ENCODE data around the gene ZNF217. TPM values are rescaled to one million over a fixed set of nuclear protein-coding genes. Genes with fewer than 3 reads are reported as not detected.

ZNF217 gene
- total and polyA plus RNA-seq, 2 experiments from 2014 or later: 4.7 to 32.4 TPM

GRCh38 chr20:53530440-53530839 is 63.2 kb downstream of the ZNF217 start:
- WGBS (ENCODE audit: low lambda C conversion rate, missing lambda C conversion rate): 84% methylated on average over 2 of the region's 2 CpGs

GRCh38 chr20:53529658-53530057 is 64.0 kb downstream of the ZNF217 start:
- Histone ChIP-seq H2AFZ (no peak overlapping the region), H3K79me2 (no peaks in the 10 kb centered on the region), H3K4me3 (no peak overlapping the region), H3K4me2 (no peak overlapping the region), H3K9me2 (replicated peaks; ENCODE audit: insufficient read depth) (no peaks in the 10 kb centered on the region), H3K9me3 (ENCODE audit: low read depth) (no peaks in the 10 kb centered on the region), H3K36me3 (replicated peaks; ENCODE audit: insufficient read depth, low read depth) (no peaks in the 10 kb centered on the region), H3K4me1 (ENCODE audit: insufficient read depth) (no peaks in the 10 kb centered on the region), H3K27me3 (no peaks in the 10 kb centered on the region), H3K27ac (no peak overlapping the region), H4K20me1 (ENCODE audit: insufficient read depth, poor library complexity, severe bottlenecking) (no peaks in the 10 kb centered on the region)
- TF ChIP-seq EZH2 (IDR thresholded peaks at IDR 0.05; ENCODE audit: borderline replicate concordance) (no peak), EZH2phosphoT487 (IDR thresholded peaks at IDR 0.05; ENCODE audit: low read depth, severe bottlenecking, unreplicated experiment) (no peak), CTCF (IDR thresholded peaks at IDR 0.05; ENCODE audit: poor library complexity) (no peak)
- 87% methylated on average over 5 of the region's 5 CpGs for WGBS (ENCODE audit: low lambda C conversion rate, missing lambda C conversion rate)
- DNase-seq (ENCODE audit: low spot score): no peak

More at GRCh38 chr20:53530440-53530839, 63.2 kb downstream of the ZNF217 start:
- TF ChIP-seq EZH2 (IDR thresholded peaks at IDR 0.05; ENCODE audit: borderline replicate concordance) (no peak), CTCF (IDR thresholded peaks at IDR 0.05; ENCODE audit: poor library complexity) (no peak), EZH2phosphoT487 (IDR thresholded peaks at IDR 0.05; ENCODE audit: low read depth, severe bottlenecking, unreplicated experiment) (no peak)
- Histone ChIP-seq H3K4me1 (ENCODE audit: insufficient read depth) (no peaks in the 10 kb centered on the region), H3K4me3 (no peak overlapping the region), H3K27ac (no peak overlapping the region), H3K79me2 (no peaks in the 10 kb centered on the region), H4K20me1 (ENCODE audit: insufficient read depth, poor library complexity, severe bottlenecking) (no peaks in the 10 kb centered on the region), H3K27me3 (no peaks in the 10 kb centered on the region), H2AFZ (no peak overlapping the region), H3K4me2 (no peak overlapping the region), H3K36me3 (replicated peaks; ENCODE audit: insufficient read depth, low read depth) (no peaks in the 10 kb centered on the region), H3K9me3 (ENCODE audit: low read depth) (no peaks in the 10 kb centered on the region), H3K9me2 (replicated peaks; ENCODE audit: insufficient read depth) (no peaks in the 10 kb centered on the region)
- DNase-seq (ENCODE audit: low spot score): no peak

GRCh38 chr20:53527196-53527595 is 66.4 kb downstream of the ZNF217 start:
- no peak overlapping the region for H3K4me3 ChIP-seq
- no peak overlapping the region for H3K4me2 ChIP-seq
- H3K4me1 ChIP-seq (ENCODE audit: insufficient read depth): no peaks in the 10 kb centered on the region
- H3K9me3 ChIP-seq (ENCODE audit: low read depth): no peaks in the 10 kb centered on the region
- H4K20me1 ChIP-seq (ENCODE audit: insufficient read depth, poor library complexity, severe bottlenecking): no peaks in the 10 kb centered on the region
- no peaks in the 10 kb centered on the region for H3K9me2 ChIP-seq (replicated peaks; ENCODE audit: insufficient read depth)
- no peaks in the 10 kb centered on the region for H3K79me2 ChIP-seq
- no peaks in the 10 kb centered on the region for H3K36me3 ChIP-seq (replicated peaks; ENCODE audit: insufficient read depth, low read depth)
- DNase-seq (ENCODE audit: low spot score): no peak
- WGBS (ENCODE audit: low lambda C conversion rate, missing lambda C conversion rate): 79% methylated on average over 8 of the region's 8 CpGs
- no peak overlapping the region for H3K27ac ChIP-seq
- no peak overlapping the region for H2AFZ ChIP-seq
- no peaks in the 10 kb centered on the region for H3K27me3 ChIP-seq
- TF ChIP-seq CTCF (IDR thresholded peaks at IDR 0.05; ENCODE audit: poor library complexity) (no peak), EZH2 (IDR thresholded peaks at IDR 0.05; ENCODE audit: borderline replicate concordance) (no peak), EZH2phosphoT487 (IDR thresholded peaks at IDR 0.05; ENCODE audit: low read depth, severe bottlenecking, unreplicated experiment) (no peak)

All from hepatocyte (in vitro differentiated cells).